IPS DF 4.7 (cell line): ENCODE measurements around the gene MGAT3.

Experiments used
- DNase-seq: peaks from one replicate; pipeline ENCODE4 v3.0.0-alpha.2; 2013; ENCODE audit warnings: low spot score; ENCODE audit errors: extremely low read depth

MGAT3 gene

DNA sequence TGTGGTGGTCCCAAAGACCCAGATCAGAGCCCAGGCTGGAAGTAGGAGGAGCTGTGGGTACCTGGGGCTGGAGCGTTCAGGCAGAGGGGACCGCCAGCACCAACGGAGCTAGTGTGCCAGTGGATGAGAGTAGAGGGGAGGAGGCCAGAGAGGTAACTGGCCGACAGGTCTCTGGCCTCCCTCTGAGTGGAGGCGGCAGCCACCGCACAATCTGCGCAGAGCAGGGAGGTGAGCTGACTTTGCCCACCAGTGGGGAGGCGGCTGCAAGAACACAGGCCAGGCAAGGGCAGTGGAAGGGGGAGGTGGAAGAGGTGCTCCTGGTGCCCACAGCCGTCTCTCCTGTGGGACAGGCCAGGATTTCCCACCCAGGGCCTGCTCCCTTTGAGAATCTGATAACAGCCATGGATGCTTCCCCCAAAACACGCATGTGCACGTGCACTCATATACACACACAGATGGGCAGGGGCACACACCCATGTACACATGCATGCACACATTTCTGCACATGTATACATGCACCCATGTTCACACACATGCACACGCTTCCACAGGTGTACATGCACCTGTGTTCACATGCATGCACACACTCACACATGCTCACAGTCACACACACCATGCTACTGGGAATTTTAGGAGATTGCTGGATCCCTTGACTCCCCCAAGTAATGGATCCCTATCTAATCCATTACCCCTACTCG, 6.4 kb upstream of the MGAT3 start:
- no peak for DNase-seq

DNA sequence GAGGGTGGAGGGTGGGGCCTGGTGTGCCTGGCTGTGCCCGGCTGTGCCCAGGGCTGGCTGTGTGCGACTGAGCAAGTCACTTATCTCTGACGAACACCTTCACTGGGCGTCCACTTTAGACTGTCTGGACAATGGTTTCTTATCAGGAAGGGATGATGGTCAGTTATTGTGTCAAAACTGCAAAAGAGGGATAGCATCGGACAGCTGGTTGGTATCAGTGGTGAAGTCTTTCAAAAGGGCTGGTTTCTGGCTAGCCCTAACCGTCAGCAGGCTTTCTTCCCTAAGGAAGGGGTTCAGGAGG, 4.1 kb upstream of the MGAT3 start:
- DNase-seq, result no peak

DNA sequence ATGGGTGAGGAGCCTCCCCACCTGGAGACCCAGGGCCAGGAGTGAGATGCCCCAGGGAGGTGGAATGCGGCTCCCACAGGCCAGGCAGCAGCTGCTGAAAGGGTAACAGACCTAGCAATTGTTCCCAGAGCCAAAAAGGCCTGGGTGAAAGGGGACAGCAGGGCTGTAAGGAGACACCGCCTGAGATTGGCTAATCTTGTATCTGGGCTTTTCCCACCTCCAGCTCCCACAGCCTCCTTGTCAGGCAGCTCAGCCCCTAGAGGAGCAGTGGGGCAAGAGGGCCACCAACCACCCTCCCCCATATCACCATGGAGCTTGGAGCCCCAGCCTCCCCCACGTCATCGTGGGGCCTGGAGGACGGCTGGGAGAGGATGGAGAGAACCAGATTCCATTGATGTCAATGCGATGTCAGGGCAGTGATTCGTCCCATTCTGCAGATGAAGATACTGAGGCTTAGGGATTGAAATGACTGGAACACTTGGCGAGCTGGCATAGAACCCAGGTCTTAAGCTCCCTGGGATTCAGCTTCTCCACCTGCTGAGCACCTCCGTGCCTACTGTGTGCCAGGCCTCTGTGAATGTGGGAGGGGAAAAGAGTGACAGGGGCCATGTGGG, 2.9 kb upstream of the MGAT3 start:
- DNase-seq, result no peak

DNA sequence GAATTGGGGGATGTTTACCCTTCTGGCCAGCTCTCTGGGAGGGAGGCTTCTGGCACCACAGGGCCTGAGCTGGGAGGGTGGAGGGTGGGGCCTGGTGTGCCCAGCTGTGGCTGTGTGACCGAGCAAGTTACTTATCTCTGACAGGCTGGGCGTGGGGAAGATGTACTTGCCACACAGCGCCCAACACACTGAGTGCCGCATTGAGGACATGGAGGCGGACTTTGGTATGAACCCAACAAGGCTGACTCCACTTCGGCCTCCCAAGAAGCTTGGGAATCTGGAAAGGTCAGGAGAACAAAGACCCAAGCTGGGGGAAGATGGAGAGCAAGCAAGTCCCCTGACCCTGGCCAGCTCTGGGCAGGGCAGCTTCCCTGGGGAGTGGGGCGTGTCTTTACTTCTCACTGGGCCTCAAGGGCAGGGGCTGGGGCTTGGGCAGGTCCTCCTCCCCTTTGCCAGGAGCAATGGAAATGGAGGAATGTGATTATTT, 2.4 kb upstream of the MGAT3 start:
- DNase-seq, result no peak

DNA sequence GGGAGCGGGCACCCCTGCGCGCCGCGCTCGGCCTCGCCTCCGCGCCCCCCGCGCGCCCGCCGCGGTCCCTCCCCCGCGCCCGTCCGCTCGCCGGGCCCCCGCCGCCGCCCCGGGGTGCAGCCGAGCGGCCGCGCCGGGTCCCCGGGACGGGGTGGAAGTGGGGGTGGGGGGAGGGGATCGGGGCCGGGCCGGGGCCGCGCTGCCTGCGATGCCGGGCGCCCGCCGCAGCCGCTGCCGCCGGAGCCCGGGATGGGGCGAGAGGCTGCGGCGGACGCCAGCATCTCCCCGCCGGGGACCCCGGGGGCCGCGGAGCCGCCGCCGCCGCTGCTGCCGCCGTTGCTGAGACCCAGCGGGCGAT, 365 bp downstream of the MGAT3 start:
- DNase-seq, result no peak

DNA sequence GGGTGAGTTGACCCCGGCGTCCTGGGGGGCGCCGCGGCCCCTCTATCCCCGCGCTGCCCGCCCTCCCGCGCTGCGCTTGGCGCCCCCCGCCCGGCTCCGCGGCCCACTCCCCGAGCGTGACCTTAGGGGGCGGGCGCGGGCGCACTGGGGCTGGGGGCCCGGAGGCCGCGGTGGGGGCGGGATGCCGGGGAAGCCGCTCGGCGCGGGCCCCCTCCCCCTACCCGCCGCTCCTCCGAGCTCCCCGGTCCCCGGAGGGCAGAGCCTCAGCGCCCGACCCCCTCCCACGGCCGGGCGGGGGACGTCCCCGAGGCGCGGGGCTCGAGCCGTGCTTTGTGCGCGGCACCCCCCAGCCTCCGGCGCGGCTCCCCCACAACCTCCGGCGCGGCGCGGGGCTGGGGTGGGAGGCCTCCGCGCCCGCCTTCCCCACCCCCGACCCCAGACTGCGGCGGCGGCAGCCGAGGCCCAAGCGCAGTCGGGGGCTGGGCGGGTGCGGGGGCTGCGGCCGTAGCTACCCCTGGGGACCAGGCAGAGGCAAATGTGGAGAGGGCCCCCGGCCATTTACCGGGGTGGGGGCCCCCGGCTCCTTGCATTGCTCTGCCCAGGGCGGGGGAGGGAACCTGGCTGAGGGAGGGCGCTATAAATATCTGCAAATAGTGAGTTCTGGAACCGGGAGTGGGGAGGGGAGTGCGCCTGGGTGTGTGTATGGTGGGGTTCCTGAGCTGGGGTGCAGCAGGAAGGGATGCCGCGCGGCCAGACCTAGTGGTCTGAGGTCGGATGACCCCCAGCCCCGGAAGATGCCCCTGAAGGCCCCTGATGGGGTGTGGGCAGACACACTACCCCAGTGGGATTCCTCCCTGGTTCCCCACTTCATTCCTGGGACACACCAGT, 988 bp downstream of the MGAT3 start:
- DNase-seq, result no peak

DNA sequence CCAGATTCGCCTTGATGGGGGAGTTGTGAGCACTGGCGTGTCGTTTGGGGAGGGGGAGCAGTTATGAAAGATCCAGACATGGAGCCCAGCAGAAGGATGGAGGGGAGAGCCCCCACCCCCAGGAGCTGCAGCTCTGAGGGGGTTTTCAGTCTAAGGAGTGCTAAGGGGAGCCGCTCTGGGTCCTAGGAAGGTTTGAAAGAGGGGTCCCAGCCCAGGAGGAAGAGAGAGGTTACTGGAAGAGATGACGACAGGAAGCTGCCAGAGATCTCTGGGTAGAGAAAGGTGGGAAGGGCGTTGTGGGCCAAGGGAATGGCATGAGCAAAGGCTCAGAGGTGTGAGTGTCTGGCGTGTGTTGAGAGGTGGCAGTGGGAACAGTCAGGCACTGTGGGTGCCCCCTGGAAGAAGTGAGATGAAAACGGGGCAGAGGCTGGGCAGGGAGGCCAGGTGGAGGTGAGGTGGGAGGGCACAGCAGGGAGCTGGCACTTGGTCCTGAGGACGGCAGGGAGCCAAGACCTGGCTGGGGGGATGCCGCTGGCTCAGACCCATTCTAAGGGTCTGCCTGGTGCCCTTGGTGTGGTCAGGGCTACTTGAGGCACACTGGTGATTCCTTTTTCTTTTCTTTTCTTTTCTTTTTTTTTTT, 1.8 kb downstream of the MGAT3 start:
- no peak for DNase-seq

DNA sequence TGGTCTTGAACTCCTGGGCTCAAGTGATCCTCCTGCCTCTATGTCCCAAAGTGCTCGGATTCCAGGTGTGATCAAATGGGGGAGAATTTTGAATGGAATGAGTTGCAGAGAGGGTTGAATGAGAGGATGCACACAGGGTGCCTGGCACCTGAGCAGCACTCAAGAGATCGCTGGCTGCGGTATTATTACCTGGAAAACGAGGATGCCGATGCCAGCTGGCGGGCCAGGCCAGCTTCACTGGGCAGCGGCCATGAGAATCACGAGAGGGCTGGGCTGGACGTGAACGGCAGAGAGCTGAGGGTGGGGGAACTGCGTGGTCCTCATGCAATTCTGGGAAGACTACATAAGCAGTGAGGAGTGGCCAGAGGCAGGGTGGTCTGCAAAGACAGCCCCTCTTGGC, 2.9 kb downstream of the MGAT3 start:
- DNase-seq, result no peak

DNA sequence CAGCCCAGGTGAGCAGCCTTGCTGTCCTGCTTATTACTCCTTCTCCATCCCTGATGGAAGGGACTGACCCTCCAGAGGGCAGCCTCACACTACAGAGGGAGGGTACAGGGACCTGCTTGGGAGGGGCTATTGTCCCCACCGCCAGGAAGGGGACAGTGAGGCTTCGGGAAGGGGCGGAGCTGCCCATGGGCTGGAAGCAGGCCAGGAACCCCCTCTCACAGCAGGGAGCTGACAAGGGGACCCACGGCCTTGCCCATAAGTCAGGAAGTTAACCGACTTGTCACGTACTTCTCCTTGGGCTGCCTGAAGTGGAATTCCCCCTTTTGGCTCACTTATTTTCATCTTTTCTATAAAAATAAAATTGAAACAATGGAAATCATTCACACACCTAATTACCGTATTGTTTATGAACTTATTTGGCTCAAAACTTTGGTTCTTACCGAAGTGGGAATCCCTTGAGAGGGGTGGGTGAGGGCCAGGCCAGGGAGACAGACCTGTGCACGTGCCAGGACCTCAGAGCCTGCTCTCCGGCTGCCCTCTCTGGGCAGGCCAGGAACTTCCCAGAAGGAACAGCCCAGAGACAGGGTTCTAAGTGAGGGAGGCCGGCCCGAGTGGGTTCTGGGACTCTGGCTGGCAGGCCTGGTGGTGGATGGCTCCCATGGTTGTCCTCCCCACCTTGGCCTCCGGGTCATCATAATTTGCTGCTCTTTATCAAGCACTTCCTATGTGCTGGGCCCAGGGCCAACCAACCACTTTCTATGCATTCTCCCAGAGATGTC, 5.8 kb downstream of the MGAT3 start:
- no peak for DNase-seq

DNA sequence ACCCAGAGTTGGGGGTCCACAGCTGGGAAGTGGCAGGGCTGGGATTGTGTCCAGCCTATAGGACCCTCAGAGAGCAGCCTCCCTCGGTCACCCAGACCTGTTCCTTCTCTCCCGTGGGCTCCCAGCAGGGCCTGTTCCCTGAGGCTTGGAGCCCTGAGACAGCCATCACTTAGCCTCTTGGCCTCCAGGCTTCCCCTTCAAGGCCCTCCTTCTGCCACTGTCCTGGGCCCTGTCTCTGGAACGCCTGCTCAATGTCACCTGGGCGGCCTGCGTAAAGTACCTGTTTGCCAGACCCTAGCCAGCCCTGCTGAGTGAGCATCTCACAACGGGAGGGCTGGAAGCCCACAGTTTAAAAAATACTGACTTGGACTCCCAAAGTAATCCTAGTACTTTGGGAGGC, 6.5 kb downstream of the MGAT3 start:
- no peak for DNase-seq

DNA sequence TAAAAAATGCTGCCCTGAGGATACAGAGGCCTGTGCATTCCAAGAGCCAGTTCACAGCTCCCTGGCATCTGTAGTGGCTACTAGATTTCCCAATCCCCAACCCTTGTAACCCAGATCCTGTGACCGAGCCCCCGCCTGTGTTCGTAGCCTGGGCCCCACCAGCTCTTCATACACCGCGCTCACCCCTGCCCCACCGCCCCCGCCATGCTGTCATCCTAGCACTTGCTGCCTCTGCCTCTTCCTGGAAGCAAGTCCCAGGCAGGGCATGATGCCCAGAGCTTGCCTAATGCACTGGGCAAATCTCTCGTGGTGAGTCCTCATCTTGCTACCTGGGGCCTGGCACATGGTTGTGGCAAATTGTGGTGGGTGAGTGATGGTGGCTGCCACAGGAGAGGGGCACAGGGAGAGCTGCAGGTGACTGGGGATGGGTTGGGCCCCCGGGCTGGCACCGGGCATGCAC, 7.1 kb downstream of the MGAT3 start:
- no peak for DNase-seq

DNA sequence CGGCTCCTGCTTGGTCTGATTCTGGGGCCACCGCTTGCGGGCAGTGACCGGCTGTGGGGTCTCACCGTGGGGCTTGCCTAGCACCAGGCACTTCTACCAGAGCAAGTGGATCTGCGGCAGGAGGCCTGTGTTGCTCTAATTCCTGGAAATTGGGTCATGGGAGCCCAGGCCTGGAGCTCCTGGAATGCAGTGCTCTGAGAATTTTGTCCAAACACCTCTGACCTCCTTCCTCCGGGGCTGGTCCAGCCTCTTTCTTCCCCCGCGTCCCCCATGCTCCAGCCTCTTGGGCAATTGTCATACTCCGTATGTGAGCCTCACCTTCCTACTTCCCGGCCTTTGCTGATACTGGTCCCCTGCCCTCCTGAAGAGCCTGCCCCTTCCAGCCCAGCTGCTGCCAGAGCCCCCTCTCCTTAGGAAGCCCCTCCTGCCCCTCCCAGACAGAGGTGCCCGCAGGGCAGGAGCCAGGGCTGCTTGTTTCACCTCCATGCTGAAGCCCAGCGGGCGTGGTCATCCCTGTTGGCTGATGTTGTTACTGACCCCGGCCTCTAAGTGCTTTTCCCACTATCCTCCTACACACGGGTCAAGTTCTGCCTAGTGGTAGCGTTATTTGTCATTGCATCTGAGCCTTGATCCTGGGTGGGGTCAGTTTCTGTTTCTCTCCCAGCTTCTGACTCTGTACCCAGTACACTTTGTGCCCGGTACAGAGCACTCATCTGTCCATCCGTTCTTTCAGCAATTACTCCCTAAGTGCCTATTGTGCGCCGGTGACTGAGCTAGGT, 9.6 kb downstream of the MGAT3 start:
- DNase-seq, result no peak

DNA sequence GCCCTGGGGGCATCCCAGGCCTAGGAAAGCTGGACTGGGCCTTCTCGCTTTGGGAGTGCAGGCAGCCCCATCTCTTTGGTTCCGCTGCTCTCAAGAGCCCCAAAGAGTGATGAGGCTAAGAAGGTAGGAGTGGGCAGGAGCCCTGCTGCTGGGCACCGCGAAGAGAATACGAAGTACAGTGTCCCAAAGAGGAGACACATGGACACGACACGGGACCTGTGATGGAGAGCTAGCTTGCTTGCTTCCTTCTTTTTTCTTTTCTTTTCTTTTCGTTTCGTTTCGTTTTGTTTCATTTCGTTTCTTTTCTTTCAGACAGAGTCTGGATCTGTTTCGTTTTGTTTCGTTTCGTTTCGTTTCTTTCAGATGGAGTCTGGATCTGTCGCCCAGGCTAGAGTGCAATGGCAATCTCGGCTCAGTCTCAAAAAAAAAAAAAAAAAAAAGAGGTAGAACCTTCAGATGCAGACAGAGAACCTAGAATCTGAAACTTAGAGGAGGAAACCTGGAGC, 10.6 kb downstream of the MGAT3 start:
- DNase-seq, result no peak

DNA sequence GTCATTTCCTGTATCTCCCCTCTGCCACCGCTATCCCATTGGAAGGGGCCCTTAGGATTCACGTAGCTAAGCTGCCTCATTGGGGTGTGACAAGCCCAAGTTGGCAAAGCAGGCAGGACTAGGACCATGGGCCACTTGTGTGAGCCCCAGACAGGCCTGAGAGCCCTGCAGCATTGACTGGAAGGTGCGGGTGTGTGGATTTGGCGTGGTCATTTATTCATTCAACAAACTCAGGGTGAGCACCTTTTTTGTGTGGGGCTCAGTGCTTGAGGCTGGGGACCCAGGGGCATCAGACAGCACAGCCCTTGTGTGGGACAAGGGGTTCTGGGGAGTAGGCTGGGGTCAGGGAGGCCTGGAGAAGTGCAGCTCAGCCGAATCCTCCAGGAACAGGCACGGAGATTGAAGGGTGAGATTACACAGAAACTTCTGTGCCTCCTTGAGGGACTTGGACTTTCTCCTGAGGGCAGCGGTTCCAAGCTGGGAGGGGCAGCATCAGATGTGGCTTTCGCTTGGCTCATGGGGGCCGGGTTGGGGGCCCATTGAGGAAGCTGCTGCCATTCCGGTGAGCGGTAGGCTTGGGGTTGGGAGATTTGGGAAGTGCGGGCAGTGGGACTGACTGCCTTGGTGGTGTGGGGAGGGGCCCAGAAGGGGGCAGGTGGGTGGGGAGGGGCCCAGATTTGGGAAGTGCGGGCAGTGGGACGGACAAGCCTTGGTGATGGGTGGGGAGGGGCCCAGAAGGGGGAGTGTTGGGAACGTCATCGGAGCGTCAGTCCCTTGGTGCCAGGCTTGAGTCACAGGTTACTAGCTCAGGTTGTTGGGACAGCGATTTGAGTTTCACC, 11.9 kb downstream of the MGAT3 start:
- DNase-seq, result no peak

DNA sequence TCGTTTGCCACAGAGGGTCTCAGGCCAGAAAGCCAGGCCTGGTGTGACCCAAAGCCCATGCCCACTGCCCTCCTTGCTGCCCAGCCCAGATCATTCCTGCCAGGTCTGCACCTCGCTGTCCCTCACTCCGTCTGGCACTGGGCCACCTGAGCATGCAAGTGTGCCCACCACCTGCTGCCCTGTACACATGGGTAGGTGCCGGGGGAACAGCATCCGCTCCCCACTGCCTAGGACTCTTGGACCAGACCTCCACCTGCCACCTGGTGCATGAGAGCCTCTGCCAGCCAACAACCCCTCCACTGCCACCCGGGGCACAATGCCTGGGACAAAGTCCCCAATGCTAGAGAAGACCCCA, 12.5 kb downstream of the MGAT3 start:
- no peak for DNase-seq

DNA sequence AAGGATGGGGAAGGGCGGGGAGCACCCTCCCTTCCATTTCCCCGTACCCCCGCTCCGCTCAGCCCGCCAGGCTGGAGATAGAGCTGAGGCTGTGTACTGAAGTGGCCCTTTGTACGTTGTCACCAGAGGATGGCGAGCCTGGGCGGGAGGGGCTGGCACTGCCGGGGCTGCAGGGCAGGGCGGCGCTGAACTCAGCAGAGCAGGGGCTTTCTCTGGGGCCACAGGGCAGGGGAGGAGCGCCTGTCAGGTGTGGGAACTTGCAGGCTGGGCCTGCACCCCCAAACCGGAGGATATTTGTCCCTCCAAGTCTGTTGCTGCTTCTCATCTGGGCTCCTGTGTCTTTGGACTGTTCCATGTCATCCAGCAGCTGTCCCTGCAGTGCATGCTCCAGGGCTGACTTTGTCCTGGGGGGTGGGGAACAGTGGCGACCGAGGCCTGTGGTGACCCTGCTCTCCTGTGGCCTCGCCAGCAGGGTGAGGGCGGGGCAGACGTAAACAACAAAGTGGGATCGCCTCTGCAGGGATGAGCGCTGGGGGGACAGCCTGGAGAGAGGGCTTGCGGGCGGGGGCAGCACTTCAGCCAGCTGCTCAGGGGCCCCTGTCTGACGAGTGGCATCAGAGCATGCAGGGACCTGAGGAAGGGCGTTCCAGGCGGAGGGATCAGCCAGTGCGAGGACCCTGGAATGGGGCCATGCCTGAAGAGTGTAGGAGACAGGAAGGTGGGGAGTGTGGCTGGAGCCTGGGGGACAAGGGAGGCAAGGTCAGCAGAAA, 13.1 kb downstream of the MGAT3 start:
- no peak for DNase-seq

DNA sequence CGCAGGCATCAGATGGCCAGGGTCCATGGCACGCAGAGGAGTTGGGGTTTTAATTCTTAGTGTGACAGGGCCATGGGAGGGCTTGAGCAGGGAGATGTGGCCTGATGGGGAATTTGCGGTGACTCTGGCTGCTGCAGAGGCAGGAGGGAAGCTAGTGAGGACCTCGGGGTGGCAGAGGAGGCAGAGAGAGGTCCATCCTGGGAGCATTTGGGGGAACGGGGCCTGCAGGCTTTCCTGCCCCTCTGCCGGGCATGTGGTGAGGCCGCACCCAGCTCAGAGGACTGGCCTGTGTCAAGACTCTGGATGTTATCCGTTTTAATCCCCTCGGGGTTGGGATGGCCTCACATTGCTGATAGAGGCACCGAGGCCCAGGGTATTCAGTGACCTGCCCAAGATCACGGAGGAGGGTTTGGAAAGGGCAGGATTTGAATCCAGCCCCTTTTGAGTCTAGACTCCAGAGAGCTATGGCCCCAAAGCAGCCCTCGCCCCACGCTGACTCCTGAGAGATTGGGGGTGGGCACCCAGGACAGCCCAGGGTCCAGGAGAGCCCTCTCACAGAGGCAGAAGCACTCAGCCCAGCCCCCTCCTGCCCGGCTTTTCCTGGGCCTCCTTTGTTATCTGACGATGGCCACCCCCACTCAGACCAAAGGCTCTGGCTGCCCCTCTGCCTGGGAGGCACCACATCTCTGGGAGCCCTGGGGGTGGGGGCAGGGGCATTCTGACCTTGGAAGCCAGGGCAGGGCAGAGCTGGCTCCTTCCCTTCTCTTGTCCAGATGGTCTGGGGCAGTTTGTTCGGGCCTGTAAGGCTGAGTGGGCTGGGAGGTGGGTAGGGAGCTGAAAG, 13.9 kb downstream of the MGAT3 start:
- no peak for DNase-seq
